HL-60/S4 treated with phorbol 12-myristate 13-acetate at 8.2 ng/mL for 4 days and 3 days (cell line): ENCODE results near the gene ATP5F1D.

Experiments
- in situ Hi-C: fragments of 300-500 bp; cut with MboI; formaldehyde crosslinking; loops from 2 replicates; pipeline ENCODE4 v1.15.0; 2022; ENCODE audit warnings: low sequenced_read_pairs

ATP5F1D gene

DNA sequence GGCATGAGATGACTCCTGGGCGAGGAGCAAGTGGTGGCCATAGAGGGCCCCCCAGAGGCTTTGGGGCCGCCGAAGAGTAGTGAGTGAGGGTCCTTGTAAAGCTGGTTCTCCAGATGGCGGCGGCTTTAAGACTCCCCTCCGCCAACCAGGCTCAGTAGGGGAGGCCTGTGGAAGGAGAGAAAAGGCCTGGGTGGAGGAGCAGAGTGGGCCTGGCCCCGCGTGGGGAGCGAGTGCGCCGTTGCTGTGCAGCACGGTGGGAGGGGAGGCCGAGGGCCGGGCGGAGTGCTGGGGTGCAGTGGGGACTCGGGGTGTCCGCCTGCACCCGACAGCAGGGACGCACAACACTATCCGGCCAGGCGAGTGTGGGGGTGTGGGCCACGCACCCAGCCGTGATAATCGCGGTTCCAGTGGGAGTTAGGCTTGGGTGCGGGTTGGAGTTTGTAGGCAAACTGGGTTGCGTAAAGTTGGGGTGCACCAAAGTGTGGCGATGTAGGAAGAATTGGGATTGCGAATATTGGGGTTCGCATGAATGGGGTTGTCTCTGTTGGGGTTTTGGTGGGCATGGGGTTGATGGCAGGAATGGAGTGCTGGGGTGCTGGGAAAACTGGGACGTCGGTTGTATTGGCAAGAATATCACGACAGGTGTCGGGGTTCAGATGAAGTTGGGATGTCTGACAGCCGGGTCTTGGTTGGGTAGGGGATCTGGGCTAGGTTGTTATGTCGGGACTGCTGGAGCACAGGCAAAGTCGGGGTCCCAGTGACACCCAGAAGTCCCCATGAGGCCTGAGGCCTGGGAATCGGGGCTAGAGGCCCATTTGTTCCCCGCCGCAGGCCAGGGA, 26.9 kb downstream of the ATP5F1D start:
- in situ Hi-C loops = no loop called here

DNA sequence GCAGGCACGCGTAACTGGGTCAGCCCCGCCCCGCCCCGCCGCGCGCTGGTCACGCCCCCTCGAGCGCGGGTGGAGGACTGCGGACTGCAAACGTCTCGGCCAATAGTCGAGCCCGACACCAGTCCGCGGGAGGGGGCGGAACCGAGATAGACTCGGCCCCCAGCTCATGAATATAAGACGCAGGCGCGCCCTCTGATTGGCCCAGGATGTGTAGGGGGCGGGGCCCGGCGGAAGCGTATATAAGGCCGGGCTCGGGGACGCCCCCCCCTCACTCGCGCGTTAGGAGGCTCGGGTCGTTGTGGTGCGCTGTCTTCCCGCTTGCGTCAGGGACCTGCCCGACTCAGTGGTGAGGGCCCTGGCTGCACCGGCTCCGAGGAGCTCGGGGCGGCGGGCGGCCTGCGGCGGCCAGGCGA, 27.5 kb downstream of the ATP5F1D start, which contains the start of gene CIRBP:
Gene CIRBP (plus strand): TSS at position 268 of the 413 bp plus-strand sequence. CDS start 1,602 bp downstream, outside the sequence.
- in situ Hi-C loops = no loop called here

DNA sequence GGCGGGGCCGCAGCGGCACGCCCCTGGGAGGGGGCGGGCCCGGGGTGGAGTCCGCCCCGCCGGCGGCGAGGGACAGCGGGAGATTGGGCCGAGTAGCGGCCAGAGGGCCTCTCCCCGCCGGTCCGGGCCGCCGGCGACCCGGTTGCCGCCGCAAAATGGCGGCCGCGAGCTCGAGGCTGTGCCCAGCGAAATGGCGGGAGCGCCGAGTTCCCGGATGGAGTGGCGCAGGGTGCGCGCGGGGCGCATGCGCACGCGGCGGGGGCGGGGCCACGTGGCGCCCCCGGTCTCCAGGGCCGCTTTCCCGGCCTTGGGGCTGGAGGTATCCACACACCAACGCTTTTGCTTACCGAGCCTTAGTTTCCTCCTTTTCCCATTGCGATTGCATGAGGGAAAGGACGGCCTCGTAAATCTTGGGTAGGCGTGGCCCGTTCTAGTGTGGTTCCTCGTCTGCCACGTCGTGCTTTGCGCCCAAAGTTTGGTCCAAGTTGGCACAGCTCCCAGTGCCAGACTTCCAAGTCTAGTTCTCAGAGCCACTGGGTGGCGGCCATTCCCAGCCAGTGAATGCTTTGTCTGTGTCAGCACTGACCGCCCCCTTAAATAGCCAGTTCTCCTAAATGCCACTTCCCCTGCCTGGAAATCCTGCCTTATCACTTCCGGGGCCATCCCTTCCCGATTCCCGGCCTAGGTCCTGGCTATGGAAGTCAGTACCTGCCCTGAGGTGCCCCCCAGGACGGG, 28.1 kb downstream of the ATP5F1D start:
- in situ Hi-C loops = no loop called here

DNA sequence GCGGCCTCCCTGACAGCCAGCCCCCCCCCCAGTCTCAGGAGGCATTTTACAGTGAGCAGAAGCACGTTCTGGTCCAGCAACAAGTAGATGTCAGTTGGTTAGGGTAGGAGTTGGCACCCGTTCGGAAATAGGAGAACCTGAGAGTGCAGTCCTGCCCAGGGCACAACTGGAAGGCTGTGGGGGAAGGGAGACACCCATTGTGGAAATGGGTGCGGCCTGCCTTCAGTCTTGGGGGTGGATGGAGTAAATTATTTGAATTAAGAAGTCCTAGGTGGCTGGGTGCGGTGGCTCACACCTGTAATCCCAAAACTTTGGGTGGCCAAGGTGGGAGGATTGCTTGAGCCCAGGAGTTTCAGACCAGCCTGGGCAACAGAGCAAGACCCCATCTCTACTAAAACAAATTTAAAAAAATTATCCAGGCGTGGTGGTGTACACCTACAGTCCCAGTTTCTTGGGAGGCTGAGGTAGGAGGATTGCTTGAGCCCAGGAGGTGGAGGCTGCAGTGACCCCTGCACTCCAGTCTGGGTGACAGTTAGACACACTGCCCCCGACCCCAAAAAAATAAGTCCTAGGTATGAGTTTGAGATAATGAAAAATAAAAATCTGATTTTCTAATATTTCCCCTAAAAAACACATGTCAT, 28.8 kb downstream of the ATP5F1D start:
- in situ Hi-C loops = no loop called here

DNA sequence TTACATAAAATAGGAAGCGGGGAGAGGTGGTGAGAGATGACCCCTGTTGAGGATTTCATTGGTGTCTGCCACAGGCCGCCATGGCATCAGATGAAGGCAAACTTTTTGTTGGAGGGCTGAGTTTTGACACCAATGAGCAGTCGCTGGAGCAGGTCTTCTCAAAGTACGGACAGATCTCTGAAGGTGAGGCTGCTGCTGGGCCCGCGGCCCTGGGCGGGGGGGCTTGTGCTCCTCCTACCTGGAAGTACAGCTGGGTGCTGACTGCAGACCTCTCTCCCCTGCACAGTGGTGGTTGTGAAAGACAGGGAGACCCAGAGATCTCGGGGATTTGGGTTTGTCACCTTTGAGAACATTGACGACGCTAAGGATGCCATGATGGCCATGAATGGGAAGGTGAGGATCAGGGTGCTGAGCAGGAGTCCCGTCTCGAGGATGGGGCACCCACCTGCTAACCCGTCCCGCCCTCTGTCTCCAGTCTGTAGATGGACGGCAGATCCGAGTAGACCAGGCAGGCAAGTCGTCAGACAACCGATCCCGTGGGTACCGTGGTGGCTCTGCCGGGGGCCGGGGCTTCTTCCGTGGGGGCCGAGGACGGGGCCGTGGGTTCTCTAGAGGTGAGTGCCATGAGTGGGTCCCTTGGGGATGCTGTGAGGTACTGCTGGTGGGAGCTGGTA, 29.4 kb downstream of the ATP5F1D start:
- in situ Hi-C loops = no loop called here

DNA sequence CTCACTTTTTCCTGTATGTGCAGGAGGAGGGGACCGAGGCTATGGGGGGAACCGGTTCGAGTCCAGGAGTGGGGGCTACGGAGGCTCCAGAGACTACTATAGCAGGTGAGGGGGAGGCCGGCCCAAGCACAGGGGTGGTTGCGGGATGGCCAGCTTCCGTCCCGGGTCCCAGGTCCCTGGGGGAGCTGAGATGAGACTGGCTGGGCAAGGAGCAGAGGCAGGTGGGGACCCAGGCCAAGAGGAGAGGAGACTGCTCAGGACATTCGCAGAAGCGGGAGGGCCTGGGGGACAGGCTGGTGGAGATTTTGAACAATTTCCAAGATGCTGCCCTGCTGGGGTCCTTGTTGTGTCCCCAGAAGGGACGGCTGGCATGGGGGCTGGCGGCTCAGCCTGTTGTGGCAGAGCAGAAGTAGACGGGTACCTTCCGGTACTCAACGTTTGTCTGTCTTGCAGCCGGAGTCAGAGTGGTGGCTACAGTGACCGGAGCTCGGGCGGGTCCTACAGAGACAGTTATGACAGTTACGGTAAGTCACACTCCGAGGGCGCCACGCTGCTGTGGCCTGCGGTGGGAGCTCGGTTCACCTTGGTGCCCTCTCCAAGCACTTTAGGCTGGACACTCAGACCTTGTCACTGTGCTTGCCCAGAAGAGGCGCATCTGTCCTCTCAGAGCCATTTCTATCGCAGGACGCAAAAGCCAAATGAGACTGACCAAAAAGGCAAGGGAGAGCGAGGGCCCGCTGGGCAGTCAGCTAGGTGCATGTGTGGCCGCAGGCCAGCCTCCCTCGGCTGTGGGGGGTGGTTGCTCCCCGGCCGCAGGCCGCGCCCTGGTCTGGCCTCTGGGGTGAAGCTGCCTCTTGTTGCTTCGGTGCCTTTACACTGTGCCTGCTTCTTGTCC, 30.2 kb downstream of the ATP5F1D start:
- in situ Hi-C loops = no loop called here

DNA sequence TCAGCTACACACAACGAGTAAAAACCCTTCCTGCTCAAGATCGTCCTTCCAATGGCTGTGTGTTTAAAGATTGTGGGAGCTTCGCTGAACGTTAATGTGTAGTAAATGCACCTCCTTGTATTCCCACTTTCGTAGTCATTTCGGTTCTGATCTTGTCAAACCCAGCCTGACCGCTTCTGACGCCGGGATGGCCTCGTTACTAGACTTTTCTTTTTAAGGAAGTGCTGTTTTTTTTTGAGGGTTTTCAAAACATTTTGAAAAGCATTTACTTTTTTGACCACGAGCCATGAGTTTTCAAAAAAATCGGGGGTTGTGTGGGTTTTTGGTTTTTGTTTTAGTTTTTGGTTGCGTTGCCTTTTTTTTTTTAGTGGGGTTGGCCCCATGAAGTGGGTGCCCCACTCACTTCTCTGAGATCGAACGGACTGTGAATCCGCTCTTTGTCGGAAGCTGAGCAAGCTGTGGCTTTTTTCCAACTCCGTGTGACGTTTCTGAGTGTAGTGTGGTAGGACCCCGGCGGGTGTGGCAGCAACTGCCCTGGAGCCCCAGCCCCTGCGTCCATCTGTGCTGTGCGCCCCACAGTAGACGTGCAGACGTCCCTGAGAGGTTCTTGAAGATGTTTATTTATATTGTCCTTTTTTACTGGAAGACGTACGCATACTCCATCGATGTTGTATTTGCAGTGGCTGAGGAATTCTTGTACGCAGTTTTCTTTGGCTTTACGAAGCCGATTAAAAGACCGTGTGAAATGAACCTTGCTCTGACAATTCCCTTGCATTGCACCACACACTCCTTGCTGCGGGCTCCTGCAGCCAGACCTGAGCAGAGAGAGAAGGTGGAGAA, 31.1 kb downstream of the ATP5F1D start:
- in situ Hi-C loops = no loop called here

DNA sequence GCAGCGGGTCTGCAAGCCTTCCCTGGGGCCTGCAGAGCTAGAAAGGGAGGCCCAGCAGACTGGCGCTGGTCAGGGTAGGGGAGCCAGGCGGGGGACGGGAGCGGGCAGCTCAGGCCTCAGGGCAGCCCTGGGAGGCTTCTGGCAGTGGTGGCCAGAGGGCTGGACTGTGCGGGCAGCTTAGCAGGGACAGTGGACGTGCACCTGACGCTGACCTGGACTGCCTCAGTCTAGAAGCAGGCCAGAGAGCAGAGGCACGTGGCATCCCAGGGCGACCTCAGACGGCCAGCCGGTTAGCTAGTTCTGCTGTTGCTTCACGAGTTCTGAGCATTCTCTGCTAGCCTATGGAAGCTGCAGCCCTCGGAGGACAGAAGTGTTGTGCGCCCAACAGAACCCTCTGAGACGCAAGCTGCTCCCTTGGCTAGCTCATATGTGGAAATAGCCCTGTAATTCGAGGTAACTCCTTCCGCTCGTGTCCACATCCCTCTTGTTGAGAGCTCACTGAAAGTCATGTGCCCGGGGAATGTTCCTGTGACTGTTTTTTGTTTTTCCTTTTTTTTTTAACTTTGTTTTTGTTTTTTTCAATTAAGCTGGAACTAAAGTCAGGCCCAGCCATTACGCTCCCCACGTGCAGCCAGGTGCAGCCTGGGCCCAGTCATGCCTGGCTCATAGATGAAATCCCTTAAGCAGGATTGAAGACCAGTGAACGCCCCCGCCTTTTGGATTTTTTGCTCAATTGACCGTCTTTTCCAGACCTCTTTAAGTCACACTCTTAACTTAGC, 31.9 kb downstream of the ATP5F1D start:
- in situ Hi-C loops = no loop called here

DNA sequence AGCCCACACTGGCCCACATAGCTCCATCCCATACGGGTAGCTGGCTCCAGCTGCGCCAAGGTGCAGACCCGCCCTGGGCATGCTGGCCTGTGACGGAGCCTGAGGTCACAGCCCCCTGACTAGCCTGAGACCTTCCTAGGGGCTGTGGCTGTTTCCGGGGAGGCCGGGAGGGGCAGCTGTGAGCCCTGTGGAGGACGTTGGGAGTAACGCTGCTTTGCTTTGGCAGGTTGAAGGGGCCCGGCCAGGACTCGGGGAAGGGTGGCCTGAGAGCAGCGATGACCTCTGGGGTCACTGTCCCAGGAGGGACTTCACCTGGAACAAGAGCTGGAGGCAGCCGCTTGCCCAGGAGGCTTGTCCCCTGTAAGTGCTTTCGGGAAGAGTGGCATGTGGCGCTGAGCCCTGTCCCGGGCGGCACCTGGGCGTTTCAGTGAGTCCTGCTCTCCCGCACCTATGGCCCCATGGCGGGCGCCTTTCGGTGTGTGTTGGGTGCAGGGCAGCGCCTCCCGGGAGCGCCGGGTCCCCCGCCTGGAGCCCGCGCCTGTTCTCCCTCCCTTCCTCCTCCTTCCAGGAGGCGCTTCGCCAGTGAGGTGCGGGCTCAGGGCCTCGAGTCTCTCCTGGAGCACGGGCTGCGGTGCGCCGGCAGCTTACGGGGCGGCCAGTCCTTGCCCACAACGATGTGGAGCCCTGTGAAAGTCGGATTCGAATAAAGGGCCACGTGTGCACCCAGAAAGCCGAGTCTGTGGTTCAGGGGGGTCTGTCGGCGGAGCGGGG, 32.7 kb downstream of the ATP5F1D start:
- in situ Hi-C loops = no loop called here

DNA sequence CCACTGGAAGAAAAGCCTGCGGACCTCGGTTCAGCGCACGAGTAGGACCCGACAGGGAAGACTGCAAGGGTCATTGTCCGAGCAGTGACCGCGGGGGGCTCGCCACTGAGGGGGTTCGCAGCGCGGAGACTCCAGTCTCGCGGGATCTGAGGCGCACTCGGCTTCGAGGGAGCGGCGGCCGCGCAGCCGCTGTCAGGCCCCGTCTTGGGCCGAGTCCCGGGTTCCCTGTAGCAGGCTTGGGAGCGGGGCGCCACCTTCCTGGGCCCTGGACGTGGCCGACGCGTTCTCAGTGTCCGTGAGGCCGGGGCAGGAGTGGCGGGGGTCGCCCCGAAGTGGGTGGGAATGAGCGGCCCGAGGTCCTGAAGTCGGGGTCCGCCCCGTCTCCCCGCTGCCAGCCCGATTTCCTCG, 33.3 kb downstream of the ATP5F1D start:
- in situ Hi-C loops = no loop called here

DNA sequence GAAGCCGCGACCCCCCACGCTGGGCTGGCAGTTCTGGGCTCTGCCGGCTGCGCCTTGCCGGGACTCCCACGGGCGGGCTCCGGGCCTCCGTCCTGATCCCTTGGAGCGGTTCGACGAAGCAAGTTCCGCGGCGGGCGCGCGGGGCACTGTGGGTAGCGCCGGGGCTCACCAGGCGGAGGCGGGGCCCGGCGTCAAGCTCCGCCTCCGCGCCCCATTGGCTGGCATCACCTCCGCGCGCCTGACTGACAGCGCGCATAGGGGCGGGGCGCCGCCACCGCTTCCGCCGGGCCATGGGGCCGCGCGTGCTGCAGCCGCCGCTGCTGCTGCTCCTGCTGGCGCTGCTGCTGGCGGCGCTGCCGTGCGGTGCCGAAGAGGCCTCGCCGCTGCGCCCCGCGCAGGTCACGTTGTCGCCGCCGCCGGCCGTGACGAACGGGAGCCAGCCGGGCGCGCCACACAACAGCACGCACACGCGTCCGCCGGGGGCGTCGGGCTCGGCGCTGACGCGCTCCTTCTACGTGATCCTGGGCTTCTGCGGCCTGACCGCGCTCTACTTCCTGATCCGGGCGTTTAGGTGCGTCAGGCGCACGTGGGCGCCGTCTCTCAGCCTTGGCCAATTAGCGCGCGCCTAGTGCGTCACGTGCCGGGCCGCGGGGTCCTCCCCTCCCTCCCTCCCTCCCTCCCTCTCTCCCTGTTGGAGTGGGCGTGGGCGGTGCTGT, 33.9 kb downstream of the ATP5F1D start, which contains the start of gene FAM174C:
Gene FAM174C (plus strand): TSS at position 271 of the 716 bp plus-strand sequence. CDS start 20 bp downstream, at position 291.
- in situ Hi-C loops = no loop called here

DNA sequence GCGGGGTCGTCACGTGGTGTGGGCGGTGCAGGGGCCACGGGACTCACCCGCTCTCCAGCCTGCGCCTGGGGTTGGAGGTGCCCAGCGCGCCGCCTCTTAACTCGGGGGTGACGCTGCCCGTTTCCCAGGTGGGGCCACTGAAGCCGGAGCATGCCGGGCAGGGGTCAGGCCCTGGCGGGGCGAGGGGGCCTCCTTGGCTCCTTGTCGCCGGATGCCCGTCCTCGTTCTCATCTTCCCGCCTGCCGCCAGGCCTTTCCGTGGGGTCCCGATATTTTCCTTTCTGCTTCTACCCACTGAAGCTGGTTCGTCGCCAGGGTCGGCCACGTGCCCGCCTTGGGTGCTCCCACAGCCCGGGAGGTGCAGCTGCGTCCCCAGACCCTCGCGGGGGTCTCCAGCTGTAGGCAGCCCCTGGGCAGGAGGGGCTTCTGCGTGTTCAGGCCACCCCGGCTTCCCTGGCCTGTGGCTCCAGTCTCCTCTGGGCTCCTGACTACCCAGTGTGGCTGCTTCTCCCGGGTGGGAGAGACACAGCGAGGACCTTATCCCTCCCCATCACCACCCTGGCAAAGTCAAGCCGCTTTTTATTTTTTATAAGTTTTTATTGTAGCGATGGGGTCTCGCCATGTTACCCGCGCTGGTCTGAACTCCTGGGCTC, 34.6 kb downstream of the ATP5F1D start:
- in situ Hi-C loops = no loop called here

DNA sequence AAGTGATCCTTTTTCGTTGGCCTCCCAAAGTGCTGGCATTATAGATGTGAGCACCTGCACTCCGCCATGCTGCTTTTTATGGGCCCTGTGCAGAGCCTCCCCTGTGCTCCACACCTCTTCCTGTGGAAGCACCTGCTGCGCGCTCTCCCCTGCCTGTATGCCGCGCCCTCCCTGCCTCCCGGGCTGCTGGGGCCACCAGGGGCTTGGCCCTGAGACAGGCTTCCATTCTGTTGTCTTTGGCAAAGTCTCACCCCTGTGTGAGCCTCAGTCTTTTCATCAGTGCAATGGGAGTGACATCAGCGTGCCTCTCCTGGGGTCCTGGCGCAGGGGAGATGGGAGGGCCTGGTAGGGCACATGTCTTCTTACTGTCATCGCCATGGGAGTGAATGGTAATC, 35.1 kb downstream of the ATP5F1D start:
- in situ Hi-C loops = no loop called here

DNA sequence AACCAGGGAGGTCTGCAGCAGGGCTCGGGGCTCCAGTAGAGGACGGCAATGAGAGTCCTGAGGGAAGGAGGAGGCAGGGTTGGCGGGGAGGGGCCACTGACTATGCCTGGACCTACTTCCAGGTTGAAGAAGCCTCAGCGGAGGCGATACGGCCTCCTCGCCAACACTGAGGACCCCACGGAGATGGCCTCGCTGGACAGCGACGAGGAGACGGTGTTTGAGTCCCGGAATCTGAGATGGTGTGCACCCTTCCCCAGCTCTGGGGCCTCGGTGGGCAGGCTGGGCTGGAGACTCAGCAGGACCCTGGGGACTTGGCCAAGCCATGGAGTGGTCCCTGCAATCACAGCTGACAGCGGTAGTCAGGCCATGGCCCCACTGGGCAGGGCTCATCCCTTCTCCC, 35.5 kb downstream of the ATP5F1D start:
- in situ Hi-C loops = no loop called here

DNA sequence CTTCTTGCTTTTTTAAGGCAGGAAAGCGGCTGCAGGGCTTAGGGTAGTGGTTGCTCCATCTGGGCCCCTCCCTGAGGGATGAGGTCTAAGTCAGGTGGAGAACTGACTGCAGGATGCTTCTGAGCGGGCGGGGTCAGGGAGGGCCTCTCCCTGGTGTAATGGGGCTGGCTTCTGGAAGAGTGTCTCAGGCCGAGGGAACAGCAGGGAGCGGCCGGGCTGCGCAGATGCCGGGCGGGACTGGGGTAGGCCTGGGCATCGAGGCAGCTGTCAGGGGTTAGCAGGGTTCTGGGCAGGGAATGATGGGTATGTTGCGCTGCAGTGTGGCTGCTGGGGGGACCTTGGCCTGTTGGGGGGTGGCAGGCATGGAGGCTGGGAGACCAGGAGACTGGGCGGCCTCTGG, 36.5 kb downstream of the ATP5F1D start:
- in situ Hi-C loops = no loop called here
